ENCODE results near the gene TMEM145. TPM values are rescaled to one million over a fixed set of nuclear protein-coding genes. Genes with fewer than 3 reads are reported as not detected.
"Not testable (repeated sequence)": the region's sequence is repeated elsewhere in the genome, so short reads cannot be mapped to it uniquely, and the experiment has no call there.

TMEM145 gene
- total RNA-seq, 8 experiments from 2014 or later, result 0.42 to 18.5 (median 5.9) TPM; not detected in 1

DNA sequence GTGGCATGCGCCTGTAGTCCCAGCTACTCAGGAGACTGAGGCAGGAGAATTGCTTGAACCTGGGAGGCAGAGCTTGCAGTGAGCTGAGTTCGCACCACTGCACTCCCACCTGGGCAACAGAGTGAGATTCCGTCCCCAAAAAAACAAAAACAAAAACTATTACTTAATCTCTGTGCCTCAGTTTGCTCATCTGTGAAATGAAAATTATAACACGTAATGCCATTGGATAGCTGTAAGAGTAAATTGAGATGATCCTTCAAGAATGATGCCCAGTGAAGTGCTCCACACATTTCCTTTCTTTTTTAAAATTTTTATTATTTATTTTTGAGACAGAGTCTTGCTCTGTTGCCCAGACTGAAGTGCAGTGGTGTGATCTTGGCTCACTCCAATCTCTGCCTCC lies 26.8 kb downstream of the TMEM145 start:
- 91 to 100% (median 98%) methylated on average over 1 to 4 of the region's 4 CpGs; no CpG with 5 or more reads in 4 of the 10 experiments for WGBS, 10 experiments
- H3K4me3 ChIP-seq; ATAC-seq (replicated peaks in 6 of 8); H3K4me1 ChIP-seq (replicated peaks in 1 of 2); in situ Hi-C loops (cut with MboI; ENCODE audit: low pct_unique_long_range_greater_than_20kb in 2 of 9, low sequenced_read_pairs in 9 of 9, unreplicated experiment in 9 of 9); H3K27ac ChIP-seq: not testable (repeated sequence)

DNA sequence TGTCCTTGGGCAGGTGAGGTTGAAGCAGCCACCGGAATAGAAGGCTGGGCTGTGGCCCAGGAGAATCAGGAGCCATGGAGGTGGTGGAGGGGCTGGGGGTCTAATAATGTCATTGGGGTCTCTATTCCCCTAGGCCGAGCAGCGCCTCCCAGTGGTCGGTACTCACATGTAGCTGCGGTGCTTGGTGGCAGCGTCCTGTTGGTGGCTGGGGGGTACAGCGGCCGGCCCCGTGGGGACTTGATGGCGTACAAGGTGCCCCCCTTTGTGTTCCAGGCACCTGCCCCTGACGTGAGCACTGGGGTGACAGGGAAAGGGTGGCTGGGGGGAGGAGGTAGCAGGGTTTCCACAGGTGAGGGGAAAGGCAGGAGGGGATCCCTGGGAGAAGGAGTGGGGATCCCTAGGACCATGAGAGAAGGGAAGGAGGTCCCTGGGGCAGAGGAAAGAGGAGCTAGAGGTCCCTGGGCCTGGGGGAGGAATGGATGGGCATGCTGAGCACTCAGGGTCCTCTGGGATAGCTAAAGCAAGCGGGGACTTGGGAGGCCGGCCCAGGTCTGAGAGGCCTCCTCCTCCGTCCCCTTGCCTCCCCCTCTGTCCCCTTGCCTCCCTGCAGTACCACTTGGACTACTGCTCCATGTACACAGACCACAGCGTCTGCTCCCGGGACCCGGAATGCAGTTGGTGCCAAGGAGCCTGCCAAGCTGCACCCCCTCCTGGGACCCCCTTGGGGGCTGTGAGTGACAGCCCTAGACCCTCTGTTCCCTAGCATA lies 30.4 kb downstream of the TMEM145 start:
- Histone ChIP-seq H3K4me3 (no peak overlapping the region), H3K27ac (no peak overlapping the region), H3K4me1 (replicated peaks in 1 of 2) (no peaks in the 10 kb centered on the region)
- 75 to 100% (median 100%) methylated on average over 1 to 5 of the region's 17 CpGs; no CpG with 5 or more reads in 3 of the 10 experiments for WGBS, 10 experiments
- no peak for ATAC-seq (replicated peaks in 6 of 8)
- in situ Hi-C loops (cut with MboI; ENCODE audit: low pct_unique_long_range_greater_than_20kb in 2 of 9, low sequenced_read_pairs in 9 of 9, unreplicated experiment in 9 of 9), result no loop called here

DNA sequence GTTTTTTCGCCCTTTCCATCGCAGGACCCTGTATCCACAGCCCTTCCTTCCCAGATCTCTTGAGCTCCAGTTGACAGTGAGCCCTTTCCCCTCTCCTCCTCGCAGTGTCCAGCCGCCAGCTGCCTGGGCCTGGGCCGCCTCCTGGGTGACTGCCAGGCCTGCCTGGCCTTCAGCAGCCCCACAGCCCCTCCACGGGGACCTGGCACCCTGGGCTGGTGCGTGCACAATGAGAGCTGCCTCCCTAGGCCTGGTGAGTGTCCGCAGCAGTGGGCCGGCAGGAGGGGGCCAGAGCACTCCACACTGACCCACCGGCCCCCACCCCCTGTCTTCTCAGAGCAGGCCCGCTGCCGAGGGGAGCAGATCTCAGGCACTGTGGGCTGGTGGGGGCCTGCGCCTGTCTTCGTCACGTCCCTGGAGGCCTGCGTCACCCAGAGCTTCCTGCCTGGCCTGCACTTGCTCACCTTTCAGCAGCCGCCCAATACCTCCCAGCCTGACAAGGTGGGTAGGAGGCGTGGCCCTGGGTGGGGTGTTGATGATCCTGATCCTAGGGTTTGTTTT lies 31.3 kb downstream of the TMEM145 start:
- in situ Hi-C loops (cut with MboI; ENCODE audit: low pct_unique_long_range_greater_than_20kb in 2 of 9, low sequenced_read_pairs in 9 of 9, unreplicated experiment in 9 of 9), result no loop called here
- 78 to 100% (median 93%) methylated on average over 1 to 8 of the region's 18 CpGs; no CpG with 5 or more reads in 2 of the 10 experiments for WGBS, 10 experiments
- Histone ChIP-seq H3K4me1 (replicated peaks in 1 of 2) (no peaks in the 10 kb centered on the region), H3K4me3 (no peak overlapping the region), H3K27ac (no peak overlapping the region)
- no peak for ATAC-seq (replicated peaks in 6 of 8)

DNA sequence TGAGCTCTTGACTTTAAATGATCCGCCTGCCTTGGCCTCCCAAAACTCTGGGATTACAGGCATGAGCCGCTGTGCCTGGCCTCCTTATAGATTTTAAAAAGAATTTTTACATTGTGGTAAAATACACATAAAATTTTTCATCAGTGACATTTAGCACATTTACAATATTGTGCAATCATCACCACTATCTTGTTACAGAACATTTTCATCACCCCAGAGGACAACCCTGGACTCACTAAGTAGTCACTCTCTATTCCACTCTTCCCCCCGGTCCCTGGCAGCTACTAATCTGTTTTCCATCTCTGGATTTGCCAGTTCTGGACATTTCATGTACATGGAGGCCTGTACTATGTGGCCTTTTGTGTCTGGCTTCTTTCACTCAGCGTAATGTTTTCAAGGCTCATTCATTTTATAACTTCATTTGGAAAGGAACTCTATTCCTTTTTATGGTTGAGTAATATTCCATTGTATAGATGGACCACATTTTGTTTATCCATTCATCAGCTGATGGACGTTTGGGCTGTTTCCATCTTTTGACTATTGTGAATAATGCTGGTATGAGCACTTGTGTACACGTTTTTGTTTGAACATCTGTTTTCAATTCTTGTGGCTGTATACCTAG lies 32.2 kb downstream of the TMEM145 start:
- no peaks in the 10 kb centered on the region for H3K4me1 ChIP-seq (replicated peaks in 1 of 2)
- WGBS, 10 experiments, result 31 to 96% (median 88%) methylated on average over 3 to 6 of the region's 6 CpGs; no CpG with 5 or more reads in 1 of the 10 experiments
- peak in 1 of 8 experiments; percentile 81 for ATAC-seq (replicated peaks in 6 of 8)

DNA sequence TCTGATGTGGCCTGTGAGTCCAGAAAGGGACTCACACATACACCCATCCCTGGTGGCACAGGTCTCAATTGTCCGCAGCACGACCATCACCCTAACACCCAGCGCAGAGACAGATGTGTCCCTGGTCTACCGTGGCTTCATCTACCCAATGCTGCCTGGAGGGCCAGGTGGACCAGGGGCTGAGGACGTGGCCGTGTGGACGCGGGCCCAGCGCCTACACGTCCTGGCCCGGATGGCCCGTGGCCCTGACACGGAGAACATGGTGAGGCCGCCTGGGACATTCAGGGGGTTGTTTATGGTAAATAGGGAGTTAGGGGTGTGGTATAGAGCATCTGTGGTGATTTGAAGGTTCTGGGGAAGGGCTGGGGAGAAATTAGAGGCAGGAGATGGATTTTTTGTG lies 35.1 kb downstream of the TMEM145 start:
- ATAC-seq (replicated peaks in 6 of 8), result no peak
- WGBS, 10 experiments, result 91 to 100% (median 96%) methylated on average over 3 to 8 of the region's 14 CpGs; no CpG with 5 or more reads in 7 of the 10 experiments
- in situ Hi-C loops (cut with MboI; ENCODE audit: low pct_unique_long_range_greater_than_20kb in 2 of 9, low sequenced_read_pairs in 9 of 9, unreplicated experiment in 9 of 9), result no loop called here
- Histone ChIP-seq H3K27ac (no peak overlapping the region), H3K4me1 (replicated peaks in 1 of 2) (peaks cover 14 to 15% of the 10 kb centered on the region in 2 donors), H3K4me3 (no peak overlapping the region)

More for the DNA sequence above, 32.2 kb downstream of the TMEM145 start:
- H3K27ac ChIP-seq, result no peak overlapping the region
- no peak overlapping the region for H3K4me3 ChIP-seq
- in situ Hi-C loops (cut with MboI; ENCODE audit: low pct_unique_long_range_greater_than_20kb in 2 of 9, low sequenced_read_pairs in 9 of 9, unreplicated experiment in 9 of 9), result no loop called here

DNA sequence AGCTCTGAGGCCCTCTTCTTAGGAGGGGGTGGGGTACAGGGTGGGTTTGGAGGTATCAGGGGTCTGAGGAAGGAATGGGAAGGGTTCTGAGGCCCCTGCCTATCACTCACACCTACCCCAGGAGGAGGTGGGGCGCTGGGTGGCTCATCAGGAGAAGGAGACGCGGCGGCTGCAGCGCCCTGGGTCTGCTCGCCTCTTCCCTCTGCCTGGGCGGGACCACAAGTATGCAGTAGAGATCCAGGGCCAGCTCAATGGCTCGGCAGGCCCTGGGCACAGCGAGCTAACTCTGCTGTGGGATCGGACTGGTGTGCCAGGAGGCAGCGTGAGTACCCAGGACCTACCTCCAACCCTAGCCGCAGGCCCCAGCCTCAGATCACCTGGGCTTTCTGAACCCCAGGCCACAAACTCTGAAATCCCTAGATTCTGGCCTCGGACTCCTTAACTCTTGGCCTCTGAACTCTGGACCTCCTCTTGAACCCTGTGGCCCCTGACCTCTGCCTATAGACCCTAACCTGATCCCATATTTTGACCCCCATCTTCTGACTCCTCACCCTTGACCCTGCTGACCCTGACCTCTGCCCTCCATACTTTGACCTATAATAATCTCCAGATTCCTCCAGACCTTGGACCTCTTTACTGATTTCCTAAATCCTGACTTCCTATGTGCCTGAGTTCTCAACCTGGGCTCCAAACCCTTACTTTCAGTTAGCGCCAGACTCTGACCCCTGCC lies 36.4 kb downstream of the TMEM145 start:
- in situ Hi-C loops (cut with MboI; ENCODE audit: low pct_unique_long_range_greater_than_20kb in 2 of 9, low sequenced_read_pairs in 9 of 9, unreplicated experiment in 9 of 9), result no loop called here

DNA sequence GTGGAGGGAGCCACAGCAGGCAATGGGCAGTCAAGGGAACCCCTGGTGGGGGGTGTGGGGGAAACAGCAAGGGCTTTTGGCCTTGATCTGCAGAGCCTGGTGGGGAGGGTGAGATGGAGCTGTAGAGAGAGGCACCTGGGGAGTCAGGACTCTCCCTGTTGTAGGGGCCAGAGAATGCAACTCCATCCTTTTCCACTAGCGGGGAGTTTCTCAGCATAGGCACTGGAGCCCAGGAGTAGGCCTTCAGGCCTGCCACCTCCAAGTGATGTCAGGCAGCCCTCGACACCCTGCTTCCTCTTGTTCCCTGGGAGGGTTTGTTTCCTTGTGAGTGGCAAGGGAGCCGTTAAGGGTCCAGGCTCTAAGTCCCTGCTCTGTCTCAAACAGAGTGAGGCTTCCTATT lies 37.3 kb downstream of the TMEM145 start:
- no peak for ATAC-seq (replicated peaks in 6 of 8)
- Histone ChIP-seq H3K4me3 (no peak overlapping the region), H3K27ac (no peak overlapping the region), H3K4me1 (replicated peaks in 1 of 2) (peaks cover 21 to 25% of the 10 kb centered on the region in 2 donors)
- WGBS, 10 experiments, result 60 to 100% (median 83%) methylated on average over 1 of the region's 3 CpGs; no CpG with 5 or more reads in 7 of the 10 experiments
- in situ Hi-C loops (cut with MboI; ENCODE audit: low pct_unique_long_range_greater_than_20kb in 2 of 9, low sequenced_read_pairs in 9 of 9, unreplicated experiment in 9 of 9), result no loop called here

More for the DNA sequence above, 36.4 kb downstream of the TMEM145 start:
- no peak for ATAC-seq (replicated peaks in 6 of 8)
- no peak overlapping the region for H3K4me3 ChIP-seq
- no peak overlapping the region for H3K27ac ChIP-seq
- H3K4me1 ChIP-seq (replicated peaks in 1 of 2), result peaks cover 21 to 25% of the 10 kb centered on the region in 2 donors
- 94 to 100% (median 100%) methylated on average over 1 to 6 of the region's 14 CpGs; no CpG with 5 or more reads in 5 of the 10 experiments for WGBS, 10 experiments

DNA sequence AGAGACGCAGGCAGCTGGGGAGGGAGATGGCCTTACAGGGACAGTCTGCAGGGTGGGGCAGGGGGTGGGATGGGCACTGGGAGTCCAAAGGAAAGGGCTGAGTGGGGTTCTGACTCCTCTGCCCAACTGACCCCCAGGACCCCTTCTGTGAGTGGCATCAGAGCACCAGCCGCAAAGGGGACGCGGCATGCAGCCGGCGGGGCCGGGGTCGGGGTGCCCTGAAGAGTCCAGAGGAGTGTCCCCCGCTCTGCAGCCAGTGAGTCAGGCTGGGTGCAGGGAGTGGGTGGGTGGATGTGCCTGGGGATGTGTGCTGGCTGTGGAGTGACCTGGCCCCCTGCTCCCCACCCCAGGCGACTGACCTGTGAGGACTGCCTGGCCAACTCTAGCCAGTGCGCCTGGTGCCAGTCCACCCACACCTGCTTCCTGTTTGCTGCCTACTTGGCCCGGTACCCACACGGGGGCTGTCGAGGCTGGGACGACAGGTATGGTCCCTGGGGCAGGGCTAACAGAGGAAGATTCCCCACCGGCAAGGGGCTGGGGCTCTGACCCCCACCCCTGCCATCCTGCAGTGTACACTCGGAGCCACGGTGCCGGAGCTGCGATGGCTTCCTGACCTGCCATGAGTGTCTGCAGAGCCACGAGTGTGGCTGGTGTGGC lies 38.1 kb downstream of the TMEM145 start:
- peak overlapping the region in 1 of 2 donors; percentile 62 for H3K27ac ChIP-seq
- ATAC-seq (replicated peaks in 6 of 8), result no peak
- peaks cover 21 to 25% of the 10 kb centered on the region in 2 donors for H3K4me1 ChIP-seq (replicated peaks in 1 of 2)
- no peak overlapping the region for H3K4me3 ChIP-seq
- 82 to 100% (median 100%) methylated on average over 1 to 2 of the region's 21 CpGs; no CpG with 5 or more reads in 7 of the 10 experiments for WGBS, 10 experiments
- in situ Hi-C loops (cut with MboI; ENCODE audit: low pct_unique_long_range_greater_than_20kb in 2 of 9, low sequenced_read_pairs in 9 of 9, unreplicated experiment in 9 of 9), result no loop called here

DNA sequence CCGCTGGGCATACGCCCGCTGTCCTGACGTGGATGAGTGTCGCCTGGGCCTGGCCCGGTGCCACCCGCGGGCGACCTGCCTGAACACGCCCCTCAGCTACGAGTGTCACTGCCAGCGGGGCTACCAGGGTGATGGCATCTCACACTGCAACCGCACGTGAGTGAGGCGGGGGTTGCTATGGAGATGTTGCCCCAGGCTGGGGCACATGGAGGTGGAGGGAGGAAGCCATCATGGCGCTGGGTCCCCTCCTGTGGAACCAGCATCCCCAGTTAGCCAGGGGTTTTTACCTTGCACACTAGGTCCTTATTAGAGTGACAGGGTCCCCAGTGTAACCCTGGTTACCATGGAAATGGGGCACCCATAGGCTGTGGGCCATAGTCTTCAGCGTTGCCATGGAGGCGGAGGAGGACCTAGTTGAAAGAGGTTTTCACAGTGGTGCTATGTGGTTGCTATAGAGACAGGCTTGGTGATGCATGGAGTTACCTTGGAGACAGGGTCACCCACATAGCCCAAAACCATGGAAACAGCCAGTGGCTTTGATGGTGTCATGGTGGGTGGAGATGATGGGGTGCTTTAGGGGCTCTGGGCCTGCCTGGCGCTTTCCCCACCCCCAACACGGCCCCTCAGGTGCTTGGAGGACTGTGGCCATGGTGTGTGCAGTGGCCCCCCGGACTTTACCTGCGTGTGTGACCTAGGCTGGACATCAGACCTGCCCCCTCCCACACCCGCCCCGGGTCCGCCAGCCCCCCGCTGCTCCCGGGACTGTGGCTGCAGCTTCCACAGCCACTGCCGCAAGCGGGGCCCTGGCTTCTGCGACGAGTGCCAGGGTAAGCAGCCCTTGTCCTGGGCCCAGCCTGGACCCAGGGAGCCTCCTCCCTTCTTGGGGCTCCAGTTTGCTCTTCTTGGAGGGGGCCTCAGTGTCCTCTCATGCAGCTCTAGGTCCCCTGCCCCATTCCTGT lies 39.5 kb downstream of the TMEM145 start:
- peak overlapping the region; percentile 62 to 79 for H3K27ac ChIP-seq
- 32 to 93% (median 40%) methylated on average over 1 to 6 of the region's 31 CpGs; no CpG with 5 or more reads in 5 of the 10 experiments for WGBS, 10 experiments
- H3K4me1 ChIP-seq (replicated peaks in 1 of 2), result peaks cover 21 to 25% of the 10 kb centered on the region in 2 donors
- H3K4me3 ChIP-seq, result no peak overlapping the region
- ATAC-seq (replicated peaks in 6 of 8), result peak in 7 of 8 experiments; percentile 27 to 96 (median 94)
- in situ Hi-C loops (cut with MboI; ENCODE audit: low pct_unique_long_range_greater_than_20kb in 2 of 9, low sequenced_read_pairs in 9 of 9, unreplicated experiment in 9 of 9), result no loop called here

DNA sequence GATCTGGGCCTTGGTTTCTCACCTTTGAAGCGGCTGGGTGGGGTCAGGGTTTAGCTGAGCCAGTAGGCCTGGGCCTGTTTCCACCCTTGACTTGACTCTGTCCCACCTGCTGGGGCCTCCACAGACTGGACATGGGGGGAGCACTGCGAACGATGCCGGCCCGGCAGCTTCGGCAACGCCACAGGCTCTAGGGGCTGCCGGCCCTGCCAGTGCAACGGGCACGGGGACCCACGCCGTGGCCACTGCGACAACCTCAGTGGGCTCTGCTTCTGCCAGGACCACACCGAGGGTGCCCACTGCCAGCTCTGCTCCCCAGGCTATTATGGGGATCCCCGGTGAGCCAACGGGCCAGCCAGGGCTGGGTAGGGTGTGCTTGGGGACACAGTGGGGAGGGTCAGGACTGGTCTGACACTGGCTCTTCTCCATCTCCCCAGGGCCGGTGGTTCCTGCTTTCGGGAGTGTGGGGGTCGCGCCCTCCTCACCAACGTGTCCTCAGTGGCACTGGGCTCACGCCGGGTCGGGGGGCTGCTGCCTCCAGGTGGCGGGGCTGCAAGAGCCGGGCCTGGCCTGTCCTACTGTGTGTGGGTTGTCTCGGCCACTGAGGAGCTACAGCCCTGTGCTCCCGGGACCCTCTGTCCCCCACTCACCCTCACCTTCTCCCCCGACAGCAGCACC lies 40.4 kb downstream of the TMEM145 start:
- no peak for ATAC-seq (replicated peaks in 6 of 8)
- H3K27ac ChIP-seq, result peak overlapping the region; percentile 51 to 79

DNA sequence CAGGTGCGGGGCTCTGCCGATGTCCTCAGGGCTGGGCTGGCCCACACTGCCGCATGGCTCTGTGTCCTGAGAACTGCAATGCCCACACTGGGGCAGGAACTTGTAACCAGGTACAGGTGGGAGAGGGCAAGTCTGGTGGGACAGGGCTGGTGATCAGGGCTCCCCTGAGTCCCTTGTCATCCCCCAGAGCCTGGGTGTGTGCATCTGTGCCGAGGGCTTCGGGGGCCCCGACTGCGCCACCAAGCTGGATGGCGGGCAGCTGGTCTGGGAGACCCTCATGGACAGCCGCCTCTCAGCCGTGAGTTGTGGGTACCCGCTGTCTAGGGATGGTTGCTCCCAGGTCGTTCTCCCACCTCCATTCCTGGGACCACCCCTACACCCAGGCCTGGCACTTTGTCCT lies 42.8 kb downstream of the TMEM145 start:
- in situ Hi-C loops (cut with MboI; ENCODE audit: low pct_unique_long_range_greater_than_20kb in 2 of 9, low sequenced_read_pairs in 9 of 9, unreplicated experiment in 9 of 9), result no loop called here
- Histone ChIP-seq H3K4me3 (no peak overlapping the region), H3K4me1 (replicated peaks in 1 of 2) (peaks cover 21 to 30% of the 10 kb centered on the region in 2 donors), H3K27ac (no peak overlapping the region)
- ATAC-seq (replicated peaks in 6 of 8), result no peak
- 100% methylated on average over 6 of the region's 12 CpGs; no CpG with 5 or more reads in 9 of the 10 experiments for WGBS, 10 experiments

More for the DNA sequence above, 40.4 kb downstream of the TMEM145 start:
- Histone ChIP-seq H3K4me1 (replicated peaks in 1 of 2) (peaks cover 21 to 25% of the 10 kb centered on the region in 2 donors), H3K4me3 (no peak overlapping the region)
- in situ Hi-C loops (cut with MboI; ENCODE audit: low pct_unique_long_range_greater_than_20kb in 2 of 9, low sequenced_read_pairs in 9 of 9, unreplicated experiment in 9 of 9), result no loop called here
- WGBS, 10 experiments, result 78% methylated on average over 3 of the region's 29 CpGs; no CpG with 5 or more reads in 9 of the 10 experiments
